MM.1S (cell line): Measurements from ENCODE around the gene FKBP8.
"Not testable (repeated sequence)": the region's sequence is repeated elsewhere in the genome, so short reads cannot be mapped to it uniquely, and the experiment has no call there.

Experiments used
- DNase-seq: peaks from one replicate; pipeline ENCODE4 v3.0.0-alpha.2; 2015
- H2AFZ ChIP-seq: fragments of 300-600 bp; sonication (generic); 2 replicates; pipeline ENCODE4 v1.6.0; 2016; ENCODE audit warnings: antibody characterized with exemption, low read length
- H3F3A ChIP-seq: fragments of 300-600 bp; sonication (generic); 2 replicates; pipeline ENCODE4 v1.6.1; 2016; ENCODE audit warnings: mild to moderate bottlenecking, antibody characterized with exemption, low read length, moderate library complexity, mixed read lengths; ENCODE audit not compliant: insufficient read depth
- H3K27ac ChIP-seq: fragments of 300-600 bp; sonication (generic); 2 replicates; pipeline ENCODE4 v1.5.1; 2016; ENCODE audit warnings: mild to moderate bottlenecking, low read length
- H3K27me3 ChIP-seq: fragments of 300-600 bp; sonication (generic); replicated peaks from 2 replicates; pipeline ENCODE4 v1.6.0; 2016; ENCODE audit warnings: low read length; ENCODE audit not compliant: insufficient read depth
- H3K36me3 ChIP-seq: fragments of 300-600 bp; sonication (generic); replicated peaks from 2 replicates; pipeline ENCODE4 v1.6.1; 2016; ENCODE audit warnings: mild to moderate bottlenecking, low read length, mixed read lengths; ENCODE audit not compliant: insufficient read depth
- H3K4me1 ChIP-seq: fragments of 300-600 bp; sonication (generic); 2 replicates; pipeline ENCODE4 v1.6.1; 2016; ENCODE audit warnings: low read length, mixed read lengths
- H3K4me2 ChIP-seq: fragments of 300-600 bp; sonication (generic); 2 replicates; pipeline ENCODE4 v1.6.0; 2016; ENCODE audit warnings: low read depth, low read length
- H3K4me3 ChIP-seq: fragments of 300-600 bp; sonication (generic); 2 replicates; pipeline ENCODE4 v1.5.1; 2016; ENCODE audit warnings: low read length, mixed read lengths
- H3K79me2 ChIP-seq: fragments of 300-600 bp; sonication (generic); 2 replicates; pipeline ENCODE4 v1.6.1; 2016; ENCODE audit warnings: mixed run types, low read length, mixed read lengths
- H3K9ac ChIP-seq: fragments of 300-600 bp; sonication (generic); 2 replicates; pipeline ENCODE4 v1.6.1; 2016; ENCODE audit warnings: low read length, mixed read lengths
- H3K9me2 ChIP-seq: fragments of 300-600 bp; sonication (generic); replicated peaks from 2 replicates; pipeline ENCODE4 v1.6.1; 2016; ENCODE audit warnings: mild to moderate bottlenecking, low read length, mixed read lengths; ENCODE audit not compliant: insufficient read depth
- H3K9me3 ChIP-seq: fragments of 300-600 bp; sonication (generic); replicated peaks from 2 replicates; pipeline ENCODE4 v1.6.1; 2016; ENCODE audit warnings: mild to moderate bottlenecking, low read length, mixed read lengths; ENCODE audit not compliant: insufficient read depth
- H4K20me1 ChIP-seq: fragments of 300-600 bp; sonication (generic); 2 replicates; pipeline ENCODE4 v1.6.1; 2016; ENCODE audit warnings: mild to moderate bottlenecking, low read length, moderate library complexity, mixed read lengths; ENCODE audit not compliant: insufficient read depth
- EZH2 ChIP-seq: fragments of 300-600 bp; sonication (generic); optimal IDR thresholded peaks from 2 replicates; pipeline ENCODE3; 2017; ENCODE audit warnings: low read depth, mild to moderate bottlenecking, antibody characterized with exemption, low read length, mixed read lengths
- EZH2phosphoT487 ChIP-seq: fragments of 300-600 bp; sonication (generic); IDR thresholded peaks from 2 replicates; pipeline ENCODE4 v1.6.1; 2018; ENCODE audit warnings: antibody characterized with exemption, low read length
- TF ChIP-seq, protein P1 (sequence below): fragments of 300-600 bp; sonication (generic); IDR thresholded peaks from 2 replicates; pipeline ENCODE4 v1.5.1; 2016; ENCODE audit warnings: antibody characterized with exemption, low read length, mixed read lengths

The FKBP8 gene

DNA sequence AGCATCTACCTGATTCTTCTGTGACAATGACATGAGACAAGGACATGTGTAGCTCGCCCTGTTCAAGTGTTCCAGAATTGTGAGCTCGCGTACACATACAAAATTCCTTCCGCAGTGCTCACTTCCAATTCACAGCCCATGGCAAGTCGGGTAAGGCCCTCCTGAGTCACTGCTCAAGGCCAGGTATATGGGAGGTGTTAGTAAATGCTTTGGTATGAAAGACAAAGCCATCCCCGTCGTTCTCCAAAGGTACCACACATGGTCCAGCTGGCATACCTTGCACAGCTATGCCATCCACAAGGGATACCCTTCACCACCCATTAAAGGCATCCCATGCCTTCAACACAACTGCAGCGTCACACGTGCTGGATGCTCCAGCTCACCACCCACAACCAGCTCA is 17.1 kb downstream of the FKBP8 start:
- H3F3A ChIP-seq: peaks cover 2% of the 10 kb centered on the region; the same call in 1 of the 2 replicates
- H3K79me2 ChIP-seq: peaks cover 6% of the 10 kb centered on the region
- H3K36me3 ChIP-seq: no peaks in the 10 kb centered on the region
- no peaks in the 10 kb centered on the region for H3K27me3 ChIP-seq
- H3K27ac ChIP-seq: no peak overlapping the region
- H3K4me3 ChIP-seq: no peak overlapping the region
- no peak overlapping the region for H3K4me2 ChIP-seq
- no peak overlapping the region for H2AFZ ChIP-seq
- TF ChIP-seq, protein P1, sequence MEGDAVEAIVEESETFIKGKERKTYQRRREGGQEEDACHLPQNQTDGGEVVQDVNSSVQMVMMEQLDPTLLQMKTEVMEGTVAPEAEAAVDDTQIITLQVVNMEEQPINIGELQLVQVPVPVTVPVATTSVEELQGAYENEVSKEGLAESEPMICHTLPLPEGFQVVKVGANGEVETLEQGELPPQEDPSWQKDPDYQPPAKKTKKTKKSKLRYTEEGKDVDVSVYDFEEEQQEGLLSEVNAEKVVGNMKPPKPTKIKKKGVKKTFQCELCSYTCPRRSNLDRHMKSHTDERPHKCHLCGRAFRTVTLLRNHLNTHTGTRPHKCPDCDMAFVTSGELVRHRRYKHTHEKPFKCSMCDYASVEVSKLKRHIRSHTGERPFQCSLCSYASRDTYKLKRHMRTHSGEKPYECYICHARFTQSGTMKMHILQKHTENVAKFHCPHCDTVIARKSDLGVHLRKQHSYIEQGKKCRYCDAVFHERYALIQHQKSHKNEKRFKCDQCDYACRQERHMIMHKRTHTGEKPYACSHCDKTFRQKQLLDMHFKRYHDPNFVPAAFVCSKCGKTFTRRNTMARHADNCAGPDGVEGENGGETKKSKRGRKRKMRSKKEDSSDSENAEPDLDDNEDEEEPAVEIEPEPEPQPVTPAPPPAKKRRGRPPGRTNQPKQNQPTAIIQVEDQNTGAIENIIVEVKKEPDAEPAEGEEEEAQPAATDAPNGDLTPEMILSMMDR: no peak
- TF ChIP-seq EZH2 (no peak), EZH2phosphoT487 (no peak)
- H3K9me2 ChIP-seq: no peaks in the 10 kb centered on the region
- H3K9ac ChIP-seq: no peak overlapping the region
- H4K20me1 ChIP-seq: no peaks in the 10 kb centered on the region
- H3K4me1 ChIP-seq: peaks cover 6% of the 10 kb centered on the region; the same call in 1 of the 2 replicates
- no peaks in the 10 kb centered on the region for H3K9me3 ChIP-seq
- DNase-seq: no peak

DNA sequence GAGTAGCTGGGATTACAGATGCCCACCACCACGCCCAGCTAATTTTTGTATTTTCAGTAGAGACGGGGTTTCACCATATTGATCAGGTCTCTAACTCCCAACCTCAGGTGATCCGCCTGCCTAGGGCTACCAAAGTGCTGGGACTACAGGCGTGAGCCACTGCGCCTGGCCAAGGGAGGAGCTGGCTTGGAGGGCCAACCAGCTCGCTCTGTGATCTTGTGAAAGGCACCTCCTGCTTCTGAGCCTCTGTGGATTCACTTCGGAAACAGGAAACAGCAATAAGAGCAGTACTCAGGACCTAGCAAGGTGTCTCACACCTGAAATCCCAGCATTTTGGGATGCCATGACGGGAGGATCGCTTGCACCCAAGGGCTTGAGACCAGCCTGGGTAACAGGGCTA is 19.5 kb downstream of the FKBP8 start:
- Histone ChIP-seq H3K36me3 (no peaks in the 10 kb centered on the region), H3K9ac (no peak overlapping the region), H3K4me3 (no peak overlapping the region), H4K20me1 (peaks cover 12% of the 10 kb centered on the region), H3K79me2 (peaks cover 30% of the 10 kb centered on the region), H3K9me3 (no peaks in the 10 kb centered on the region), H3F3A (peaks cover 18% of the 10 kb centered on the region), H3K27ac (no peak overlapping the region), H3K27me3 (no peaks in the 10 kb centered on the region), H3K9me2 (no peaks in the 10 kb centered on the region), H2AFZ (no peak overlapping the region), H3K4me1 (peaks cover 9% of the 10 kb centered on the region), H3K4me2 (no peak overlapping the region)
- DNase-seq: no peak
- TF ChIP-seq EZH2phosphoT487 (no peak), EZH2 (no peak)
- TF ChIP-seq, protein P1: no peak

DNA sequence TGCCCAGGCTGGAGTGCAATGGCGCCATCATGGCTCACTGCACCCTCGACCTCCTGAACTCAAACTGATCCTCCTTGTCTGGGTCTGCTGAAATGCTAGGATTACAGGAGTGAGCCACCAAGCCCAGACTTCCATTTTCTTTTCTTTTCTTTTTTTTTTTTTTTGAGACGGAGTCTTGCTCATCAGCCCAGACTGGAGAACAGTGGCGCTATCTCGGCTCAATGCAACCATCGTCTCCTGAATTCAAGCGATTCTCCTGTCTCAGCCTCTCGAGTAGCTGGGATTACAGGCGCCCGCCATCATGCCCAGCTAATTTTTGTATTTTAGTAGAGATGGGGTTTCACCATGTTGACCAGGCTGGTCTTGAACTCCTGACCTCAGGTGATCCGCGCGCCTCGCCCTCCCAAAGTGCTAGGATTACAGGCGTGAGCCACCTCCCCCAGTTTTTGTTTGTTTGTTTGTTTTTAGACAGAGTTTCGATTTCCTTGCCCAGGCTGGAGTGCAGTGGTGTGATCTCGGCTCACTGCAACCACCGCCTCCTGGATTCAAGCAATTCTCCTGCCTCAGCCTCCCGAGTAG is 20.4 kb downstream of the FKBP8 start:
- H3K4me3 ChIP-seq: peak overlapping the region; percentile 51; the same call in 1 of the 2 replicates
- H3K36me3 ChIP-seq, H3K27me3 ChIP-seq, H3K9me3 ChIP-seq, H3K9me2 ChIP-seq, DNase-seq: not testable (repeated sequence)
- peaks cover 21% of the 10 kb centered on the region for H4K20me1 ChIP-seq
- H3K4me1 ChIP-seq: peaks cover 12% of the 10 kb centered on the region
- peak overlapping the region; percentile 38; the same call in 1 of the 2 replicates for H3K4me2 ChIP-seq
- peak overlapping the region; percentile 35 for H2AFZ ChIP-seq
- peak overlapping the region; percentile 69 for H3K9ac ChIP-seq
- peaks cover 39% of the 10 kb centered on the region for H3K79me2 ChIP-seq
- peaks cover 18% of the 10 kb centered on the region for H3F3A ChIP-seq
- peak overlapping the region; percentile 26; the same call in 1 of the 2 replicates for H3K27ac ChIP-seq
